Transverse colon (tissue), 4 donors: ENCODE measurements around the gene AKT3. TPM values are rescaled to one million over a fixed set of nuclear protein-coding genes. Genes with fewer than 3 reads are reported as not detected.

Experiments
- DNase-seq: peaks from one replicate; pipeline ENCODE4 v3.0.0-alpha.2; 2019
- H3K27ac ChIP-seq, 4 donors: fragments of 200-600 bp; sonication (generic); 2 replicates each; pipeline ENCODE4 v1.5.1; 2016 to 2018; ENCODE audit warnings: inconsistent platforms in 4 of 4
- H3K27me3 ChIP-seq: fragments of 200-600 bp; sonication (generic); 2 replicates; pipeline ENCODE4 v1.5.1; 2017; ENCODE audit warnings: inconsistent platforms
- H3K36me3 ChIP-seq, 4 donors: fragments of 200-600 bp; sonication (generic); 2 replicates each; pipeline ENCODE4 v1.5.1; 2017 to 2019; ENCODE audit warnings: inconsistent platforms in 4 of 4
- H3K4me1 ChIP-seq, 4 donors: fragments of 200-600 bp; sonication (generic); 2 replicates each; pipeline ENCODE4 v1.5.1; 2017 to 2020; ENCODE audit warnings: inconsistent platforms in 4 of 4
- H3K4me3 ChIP-seq, 4 donors: fragments of 200-600 bp; sonication (generic); 1 replicate in 1 of 4; 2 replicates in 3 of 4; pipeline versions ENCODE4 v1.5.1 to v1.6.1; 2017 to 2019; ENCODE audit warnings: inconsistent platforms in 4 of 4
- H3K9me3 ChIP-seq, 2 donors: fragments of 200-600 bp; sonication (generic); 2 replicates each; pipeline ENCODE4 v1.5.1; 2017 to 2019; ENCODE audit warnings: inconsistent platforms in 2 of 2
- CTCF ChIP-seq, 5 experiments: fragments of 200-600 bp in 3 of 5; fragments of 450-650 bp in 2 of 5; sonication (generic) in 3 of 5; IDR thresholded peaks; 1 replicate in 2 of 5; 2 replicates in 3 of 5; pipeline ENCODE4 v1.5.1; 2016 to 2017; ENCODE audit warnings: antibody characterized with exemption in 5 of 5, inconsistent platforms in 3 of 5, mild to moderate bottlenecking in 2 of 5, moderate library complexity in 1 of 5
- EP300 ChIP-seq: sonication (generic); formaldehyde crosslinking; IDR thresholded peaks from one replicate; pipeline ENCODE4 v1.6.1; 2017; ENCODE audit warnings: antibody characterized with exemption, low read depth
- POLR2A ChIP-seq: fragments of 450-650 bp; IDR thresholded peaks from one replicate; pipeline ENCODE4 v1.6.1; 2016; ENCODE audit warnings: antibody characterized with exemption, mild to moderate bottlenecking, moderate library complexity
- POLR2AphosphoS5 ChIP-seq, 3 donors: sonication (generic); formaldehyde crosslinking; IDR thresholded peaks; one replicate each; pipeline ENCODE4 v1.6.1; 2016; ENCODE audit warnings: antibody characterized with exemption in 3 of 3
- WGBS, 2 donors: methylation state at CpG; one replicate each; pipeline ENCODE4 v1.1.5; 2018; ENCODE audit warnings: low coverage in 1 of 2; 5-methylcytosine and 5-hydroxymethylcytosine counted together
- in situ Hi-C, 4 donors: fragments of 200-750 bp; cut with MboI; loops; one replicate each; pipeline versions ENCODE4 v1.15.0 to v1.15.1; 2017; ENCODE audit warnings: low sequenced_read_pairs in 3 of 4, low pct_ligation_motif_present in 1 of 4, low pct_unique_long_range_greater_than_20kb in 1 of 4
- intact Hi-C: fragments of 100-400 bp; cut with DNase I; formaldehyde crosslinking; loops from one replicate; pipeline ENCODE4 v1.15.1; 2023; ENCODE audit warnings: low total_unique reads
- total RNA-seq, 4 donors: library from RNA; depleted of rRNA; stranded (reverse); fragments of >200 nt; gene quantifications; one replicate each; pipeline ENCODE4 v1.1.0, GENCODE V29; 2016

Gene AKT3
- total RNA-seq, 4 donors from 2014 or later, result 9.8 to 27.2 (median 19.4) TPM

GRCh38 chr1:243802736-243803135, 47.3 kb downstream of the AKT3 start:
- in situ Hi-C loops, result no loop called here
- WGBS, 2 donors, result 92 to 100% methylated on average over 3 of the region's 3 CpGs
- TF ChIP-seq POLR2AphosphoS5 (IDR thresholded peaks at IDR 0.05), result no peak
- no peak for TF ChIP-seq CTCF (IDR thresholded peaks at IDR 0.05)
- no peak for TF ChIP-seq POLR2A
- no peak for TF ChIP-seq EP300
- Histone ChIP-seq H3K4me1 (peaks cover 0 to 4% (median 0%) of the 10 kb centered on the region in 4 donors), H3K27ac (no peak overlapping the region), H3K4me3 (no peak overlapping the region), H3K9me3 (no peaks in the 10 kb centered on the region), H3K27me3 (no peaks in the 10 kb centered on the region), H3K36me3 (no peaks in the 10 kb centered on the region)
- intact Hi-C loops, result no loop called here
- no peak for DNase-seq

- H3K4me1 ChIP-seq, result peaks cover 0 to 4% (median 0%) of the 10 kb centered on the region in 4 donors
- H3K4me3 ChIP-seq, result no peak overlapping the region
- intact Hi-C loops, result no loop called here
- H3K36me3 ChIP-seq, result no peaks in the 10 kb centered on the region
- no peaks in the 10 kb centered on the region for H3K27me3 ChIP-seq
- DNase-seq, result no peak
- no peaks in the 10 kb centered on the region for H3K9me3 ChIP-seq
- H3K27ac ChIP-seq, result no peak overlapping the region
- WGBS, 2 donors, result 73 to 80% methylated on average over 1 of the region's 1 CpG
- no peak for TF ChIP-seq POLR2A
- TF ChIP-seq POLR2AphosphoS5 (IDR thresholded peaks at IDR 0.05), result no peak
- TF ChIP-seq CTCF (IDR thresholded peaks at IDR 0.05), result no peak
- no peak for TF ChIP-seq EP300
- in situ Hi-C loops, result no loop called here
Measured at GRCh38 chr1:243801378-243801777, 48.7 kb downstream of the AKT3 start.

GRCh38 chr1:243799908-243800307, 50.1 kb downstream of the AKT3 start:
- no peak for TF ChIP-seq EP300
- TF ChIP-seq POLR2A, result no peak
- TF ChIP-seq CTCF (IDR thresholded peaks at IDR 0.05), result no peak
- TF ChIP-seq POLR2AphosphoS5 (IDR thresholded peaks at IDR 0.05), result no peak
- Histone ChIP-seq H3K4me3 (no peak overlapping the region), H3K27me3 (no peaks in the 10 kb centered on the region), H3K4me1 (peaks cover 0 to 4% (median 0%) of the 10 kb centered on the region in 4 donors), H3K36me3 (no peaks in the 10 kb centered on the region), H3K9me3 (no peaks in the 10 kb centered on the region), H3K27ac (no peak overlapping the region)
- no peak for DNase-seq
- in situ Hi-C loops (no loop called here), intact Hi-C loops (no loop called here)

GRCh38 chr1:243798726-243799125, 51.3 kb downstream of the AKT3 start:
- Histone ChIP-seq H3K27ac (no peak overlapping the region), H3K4me3 (no peak overlapping the region), H3K36me3 (no peaks in the 10 kb centered on the region), H3K9me3 (no peaks in the 10 kb centered on the region), H3K4me1 (peaks cover 0 to 5% (median 0%) of the 10 kb centered on the region in 4 donors), H3K27me3 (no peaks in the 10 kb centered on the region)
- in situ Hi-C loops (no loop called here), intact Hi-C loops (no loop called here)
- WGBS, 2 donors, result 78 to 89% methylated on average over 2 of the region's 2 CpGs
- DNase-seq, result no peak
- TF ChIP-seq CTCF (IDR thresholded peaks at IDR 0.05), result no peak
- TF ChIP-seq POLR2AphosphoS5 (IDR thresholded peaks at IDR 0.05), result no peak
- TF ChIP-seq EP300, result no peak
- TF ChIP-seq POLR2A, result no peak
